ENCODE results near the gene OR2V1. TPM values are rescaled to one million over a fixed set of nuclear protein-coding genes. Genes with fewer than 3 reads are reported as not detected.

The OR2V1 gene
- total RNA-seq, 4 donors from 2014 or later = not detected

DNA sequence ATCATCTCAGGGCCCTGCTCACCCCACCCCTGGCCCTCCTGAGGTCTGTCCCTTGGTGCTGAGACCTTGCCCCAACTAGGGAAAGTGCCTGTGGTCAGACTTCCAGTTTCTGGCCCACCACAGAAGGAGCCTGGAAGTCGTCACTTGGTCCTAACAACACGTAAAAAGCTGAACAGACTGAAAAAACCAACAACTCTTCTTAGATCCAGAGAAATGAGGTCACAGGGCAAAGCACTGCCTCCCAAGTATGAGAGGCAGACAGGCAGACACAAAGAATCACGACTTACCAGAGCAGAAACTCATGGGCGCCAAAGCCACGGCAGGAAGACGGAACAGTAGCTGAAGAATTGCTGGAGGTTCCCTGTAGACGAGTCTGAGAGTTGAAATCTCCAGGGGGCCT is 38.5 kb downstream of the OR2V1 start:
- DNase-seq (ENCODE audit: low spot score in 2 of 2) = no peak
- Histone ChIP-seq H3K27ac (no peak overlapping the region), H3K27me3 (peaks cover 17% of the 10 kb centered on the region), H3K36me3 (no peaks in the 10 kb centered on the region), H3K4me1 (no peaks in the 10 kb centered on the region), H3K4me3 (no peak overlapping the region), H3K9me3 (no peaks in the 10 kb centered on the region)
- TF ChIP-seq, protein P1, sequence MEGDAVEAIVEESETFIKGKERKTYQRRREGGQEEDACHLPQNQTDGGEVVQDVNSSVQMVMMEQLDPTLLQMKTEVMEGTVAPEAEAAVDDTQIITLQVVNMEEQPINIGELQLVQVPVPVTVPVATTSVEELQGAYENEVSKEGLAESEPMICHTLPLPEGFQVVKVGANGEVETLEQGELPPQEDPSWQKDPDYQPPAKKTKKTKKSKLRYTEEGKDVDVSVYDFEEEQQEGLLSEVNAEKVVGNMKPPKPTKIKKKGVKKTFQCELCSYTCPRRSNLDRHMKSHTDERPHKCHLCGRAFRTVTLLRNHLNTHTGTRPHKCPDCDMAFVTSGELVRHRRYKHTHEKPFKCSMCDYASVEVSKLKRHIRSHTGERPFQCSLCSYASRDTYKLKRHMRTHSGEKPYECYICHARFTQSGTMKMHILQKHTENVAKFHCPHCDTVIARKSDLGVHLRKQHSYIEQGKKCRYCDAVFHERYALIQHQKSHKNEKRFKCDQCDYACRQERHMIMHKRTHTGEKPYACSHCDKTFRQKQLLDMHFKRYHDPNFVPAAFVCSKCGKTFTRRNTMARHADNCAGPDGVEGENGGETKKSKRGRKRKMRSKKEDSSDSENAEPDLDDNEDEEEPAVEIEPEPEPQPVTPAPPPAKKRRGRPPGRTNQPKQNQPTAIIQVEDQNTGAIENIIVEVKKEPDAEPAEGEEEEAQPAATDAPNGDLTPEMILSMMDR (IDR thresholded peaks at IDR 0.05) = no peak
- TF ChIP-seq POLR2AphosphoS5 (IDR thresholded peaks at IDR 0.05) (no peak), EP300 (IDR thresholded peaks at IDR 0.05) (no peak), POLR2A (IDR thresholded peaks at IDR 0.05) (no peak)
- 58% methylated on average over 7 of the region's 7 CpGs for WGBS

DNA sequence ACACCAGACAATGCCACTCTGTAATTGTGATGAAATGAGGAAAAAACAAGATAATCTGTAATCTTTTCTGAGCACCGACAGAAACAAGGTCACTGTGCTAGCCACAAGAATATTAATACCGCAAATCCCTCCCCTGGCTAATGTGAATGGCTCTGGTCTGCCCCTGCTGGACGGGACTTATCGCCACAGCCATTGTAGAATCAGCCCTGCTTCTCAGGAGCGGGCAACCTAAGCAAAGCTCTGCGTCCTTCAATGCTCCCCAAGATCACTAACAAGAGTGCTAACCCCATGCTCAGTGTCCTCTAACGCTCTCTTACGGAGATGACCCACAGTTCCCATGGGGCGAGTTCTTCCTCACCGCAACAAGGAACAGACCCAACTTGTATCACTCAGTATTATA is 42.7 kb downstream of the OR2V1 start:
- WGBS = 72% methylated on average over 10 of the region's 10 CpGs

DNA sequence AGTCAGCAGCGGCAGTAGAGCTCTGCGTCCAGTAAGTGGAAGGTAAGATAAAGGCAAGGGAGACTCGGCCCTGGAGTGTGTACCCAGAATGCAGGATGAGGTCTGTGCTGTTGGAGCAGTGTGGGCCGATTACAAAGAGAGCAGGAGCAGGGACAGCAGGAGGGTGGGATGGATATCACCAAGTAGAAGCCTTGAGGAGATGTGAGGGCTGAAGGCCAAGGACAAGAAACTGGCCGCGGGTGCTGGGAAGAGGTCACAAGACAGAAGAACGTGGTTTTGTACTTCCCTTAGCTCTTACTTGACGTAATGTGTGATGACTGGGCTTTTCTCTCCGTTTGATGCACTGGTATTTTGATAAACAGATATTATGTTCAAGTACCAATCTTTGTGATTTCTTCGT is 43.7 kb downstream of the OR2V1 start:
- no peak overlapping the region for H3K27ac ChIP-seq
- TF ChIP-seq POLR2A (IDR thresholded peaks at IDR 0.05) = no peak
- no peak for TF ChIP-seq POLR2AphosphoS5 (IDR thresholded peaks at IDR 0.05)
- no peak for TF ChIP-seq EP300 (IDR thresholded peaks at IDR 0.05)
- TF ChIP-seq, protein P1 (IDR thresholded peaks at IDR 0.05) = no peak
- whole genome bisulfite sequencing = 75% methylated on average over 10 of the region's 10 CpGs
- no peaks in the 10 kb centered on the region for H3K36me3 ChIP-seq
- no peak for DNase-seq (ENCODE audit: low spot score in 2 of 2)
- H3K4me3 ChIP-seq = no peak overlapping the region
- H3K27me3 ChIP-seq = peaks cover 18% of the 10 kb centered on the region
- H3K9me3 ChIP-seq = no peaks in the 10 kb centered on the region
- H3K4me1 ChIP-seq = no peaks in the 10 kb centered on the region

More for the DNA sequence above, 42.7 kb downstream of the OR2V1 start:
- no peaks in the 10 kb centered on the region for H3K4me1 ChIP-seq
- TF ChIP-seq, protein P1 (IDR thresholded peaks at IDR 0.05) = peak in 1 of 2 donors; percentile 23
- TF ChIP-seq EP300 (IDR thresholded peaks at IDR 0.05) = no peak
- no peaks in the 10 kb centered on the region for H3K9me3 ChIP-seq
- peaks cover 20% of the 10 kb centered on the region for H3K27me3 ChIP-seq
- DNase-seq (ENCODE audit: low spot score in 2 of 2) = no peak
- no peak overlapping the region for H3K27ac ChIP-seq
- H3K4me3 ChIP-seq = no peak overlapping the region
- H3K36me3 ChIP-seq = no peaks in the 10 kb centered on the region

DNA sequence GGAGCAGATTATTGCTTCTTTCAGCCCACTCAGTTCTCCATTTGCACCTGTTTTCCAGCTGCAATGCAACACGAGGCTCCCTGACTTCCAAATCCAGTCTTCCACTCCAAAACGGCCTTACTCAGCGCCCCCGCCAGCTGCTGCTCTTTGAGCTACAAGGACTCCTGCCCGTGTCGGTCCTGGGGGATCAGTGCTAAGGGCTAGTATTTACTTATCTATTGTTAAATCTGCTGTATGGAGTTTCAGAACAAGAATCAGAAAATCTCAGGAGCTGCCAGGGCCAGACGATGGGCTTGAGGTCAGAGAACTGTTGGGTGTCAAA is 44.1 kb downstream of the OR2V1 start:
- H3K4me3 ChIP-seq = no peak overlapping the region
- H3K9me3 ChIP-seq = no peaks in the 10 kb centered on the region
- H3K27ac ChIP-seq = no peak overlapping the region
- no peaks in the 10 kb centered on the region for H3K36me3 ChIP-seq
- WGBS = 55% methylated on average over 7 of the region's 7 CpGs
- TF ChIP-seq, protein P1 (IDR thresholded peaks at IDR 0.05) = no peak
- TF ChIP-seq POLR2AphosphoS5 (IDR thresholded peaks at IDR 0.05) = no peak
- TF ChIP-seq EP300 (IDR thresholded peaks at IDR 0.05) = no peak
- TF ChIP-seq POLR2A (IDR thresholded peaks at IDR 0.05) = no peak
- H3K27me3 ChIP-seq = peaks cover 18% of the 10 kb centered on the region
- H3K4me1 ChIP-seq = no peaks in the 10 kb centered on the region
- DNase-seq (ENCODE audit: low spot score in 2 of 2) = no peak

DNA sequence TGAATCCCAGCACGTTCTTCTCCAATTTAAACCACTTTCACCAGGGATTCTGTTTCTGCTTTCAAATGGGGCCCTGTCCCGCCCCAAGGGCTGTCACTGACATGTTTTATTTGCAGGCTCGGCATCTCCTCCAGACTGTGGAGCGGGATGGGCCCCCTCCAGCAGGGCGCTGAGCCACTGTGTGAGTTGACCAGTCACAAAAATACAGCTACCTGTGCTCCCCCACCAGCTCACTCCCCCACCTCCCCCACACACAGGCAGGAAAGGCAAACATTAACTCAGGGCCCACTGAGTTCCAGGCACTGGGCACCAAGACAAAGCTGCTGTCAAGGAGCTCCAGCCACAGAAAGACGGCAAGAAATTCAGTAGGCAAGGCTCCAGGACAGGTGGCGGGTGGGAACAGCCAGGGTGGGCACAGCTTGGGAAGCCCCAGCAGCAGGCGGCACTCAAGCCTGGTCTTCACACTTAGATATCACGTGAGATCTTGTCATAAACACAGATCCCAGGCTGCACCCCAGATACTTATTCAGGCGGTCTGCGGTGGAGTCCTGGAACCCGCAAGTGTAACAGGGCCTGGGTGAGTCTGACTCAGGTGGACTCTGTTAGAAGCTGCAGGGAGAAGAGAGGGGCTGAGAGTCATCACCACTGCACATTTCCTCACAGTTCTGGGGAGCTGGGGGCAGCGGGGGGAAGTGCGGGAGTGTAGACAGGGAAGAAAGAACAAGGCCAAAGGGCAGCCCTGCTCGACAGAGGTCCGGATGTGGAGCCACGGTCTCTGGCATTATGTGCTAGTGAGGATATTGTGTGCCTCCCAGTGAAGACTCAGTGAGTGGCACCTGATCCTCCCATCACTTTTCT is 44.7 kb downstream of the OR2V1 start:
- Histone ChIP-seq H3K4me3 (no peak overlapping the region), H3K27me3 (peaks cover 18% of the 10 kb centered on the region), H3K36me3 (no peaks in the 10 kb centered on the region), H3K9me3 (no peaks in the 10 kb centered on the region), H3K4me1 (no peaks in the 10 kb centered on the region), H3K27ac (no peak overlapping the region)
- 62% methylated on average over 17 of the region's 17 CpGs for WGBS
- TF ChIP-seq EP300 (IDR thresholded peaks at IDR 0.05) = no peak
- DNase-seq (ENCODE audit: low spot score in 2 of 2) = no peak

All from suprapubic skin (tissue), 4 donors.